H9 (cell line): ENCODE data around the gene PPP3CA. TPM values are rescaled to one million over a fixed set of nuclear protein-coding genes. Genes with fewer than 3 reads are reported as not detected.
A peak's percentile ranks its signal among the peaks of the same experiment; 100 is the strongest.

ENCODE experiments used
- DNase-seq: peaks from one replicate; pipeline ENCODE4 v3.0.0-alpha.2; 2017
- H2AFZ ChIP-seq: one replicate; pipeline ENCODE4 v1.6.1; 2013; ENCODE audit warnings: mild to moderate bottlenecking, low read length, control low read depth, moderate library complexity
- H2AK5ac ChIP-seq: 2 replicates; pipeline ENCODE4 v1.6.1; 2013; ENCODE audit warnings: low read length, control low read depth, mixed read lengths; ENCODE audit not compliant: insufficient read length
- H2BK120ac ChIP-seq: one replicate; pipeline ENCODE4 v1.6.1; 2013; ENCODE audit warnings: low read depth, mild to moderate bottlenecking, low read length, control low read depth, inconsistent platforms; ENCODE audit not compliant: poor library complexity, severe bottlenecking
- H2BK12ac ChIP-seq: 2 replicates; pipeline ENCODE4 v1.6.1; 2013; ENCODE audit warnings: low read length, control low read depth, mixed read lengths, low read depth; ENCODE audit not compliant: insufficient read length
- H2BK15ac ChIP-seq: 2 replicates; pipeline ENCODE4 v1.6.1; 2013; ENCODE audit warnings: low read depth, low read length, control low read depth
- H2BK20ac ChIP-seq: one replicate; pipeline ENCODE4 v1.6.1; 2013; ENCODE audit warnings: low read depth, mild to moderate bottlenecking, low read length, control low read depth, inconsistent platforms; ENCODE audit not compliant: poor library complexity, severe bottlenecking
- H2BK5ac ChIP-seq: 2 replicates; pipeline ENCODE4 v1.6.1; 2013; ENCODE audit warnings: low read length, control low read depth, mixed read lengths; ENCODE audit not compliant: insufficient read length
- H3K14ac ChIP-seq: 2 replicates; pipeline ENCODE4 v1.6.1; 2013; ENCODE audit warnings: low read length, control low read depth; ENCODE audit not compliant: insufficient read depth
- H3K18ac ChIP-seq: 2 replicates; pipeline ENCODE4 v1.6.1; 2013; ENCODE audit warnings: low read depth, mild to moderate bottlenecking, mixed read lengths, low read length, control low read depth; ENCODE audit not compliant: insufficient read length
- H3K23ac ChIP-seq: 2 replicates; pipeline ENCODE4 v1.6.1; 2013; ENCODE audit warnings: low read length, control low read depth, mixed read lengths, low read depth; ENCODE audit not compliant: insufficient read length
- H3K23me2 ChIP-seq: 2 replicates; pipeline ENCODE4 v1.6.1; 2013; ENCODE audit warnings: low read depth, mild to moderate bottlenecking, mixed read lengths, low read length, control low read depth; ENCODE audit not compliant: insufficient read length, poor library complexity, severe bottlenecking
- H3K27ac ChIP-seq: 2 replicates; pipeline ENCODE4 v1.5.1; 2013; ENCODE audit warnings: low read length, control low read depth, mixed read lengths, low read depth; ENCODE audit not compliant: insufficient read length
- H3K27me3 ChIP-seq: 2 replicates; pipeline ENCODE4 v1.6.1; 2013; ENCODE audit warnings: low read length, control low read depth, inconsistent platforms; ENCODE audit not compliant: insufficient read depth
- H3K4ac ChIP-seq: 2 replicates; pipeline ENCODE4 v1.6.1; 2013; ENCODE audit warnings: low read depth, mild to moderate bottlenecking, control low read depth, inconsistent platforms, low read length, moderate library complexity
- H3K4me1 ChIP-seq: 2 replicates; pipeline ENCODE4 v1.6.1; 2013; ENCODE audit warnings: low read length, control low read depth, inconsistent platforms; ENCODE audit not compliant: insufficient read depth
- H3K4me2 ChIP-seq: 2 replicates; pipeline ENCODE4 v1.6.1; 2013; ENCODE audit warnings: low read length, control low read depth, mixed read lengths; ENCODE audit not compliant: insufficient read length, insufficient read depth
- H3K56ac ChIP-seq: 2 replicates; pipeline ENCODE4 v1.6.1; 2013; ENCODE audit warnings: low read depth, mild to moderate bottlenecking, mixed read lengths, low read length, control low read depth; ENCODE audit not compliant: insufficient read length
- H3K79me1 ChIP-seq: 2 replicates; pipeline ENCODE4 v1.6.1; 2013; ENCODE audit warnings: low read depth, mild to moderate bottlenecking, moderate library complexity, low read length, control low read depth, inconsistent platforms; ENCODE audit not compliant: insufficient read depth, poor library complexity, severe bottlenecking
- H3K79me2 ChIP-seq: 2 replicates; pipeline ENCODE4 v1.6.1; 2013; ENCODE audit warnings: low read length, control low read depth, inconsistent platforms; ENCODE audit not compliant: insufficient read depth
- H3K9ac ChIP-seq: 2 replicates; pipeline ENCODE4 v1.6.1; 2013; ENCODE audit warnings: low read length, control low read depth, mixed read lengths; ENCODE audit not compliant: insufficient read length; ENCODE audit errors: extremely low read depth
- H3K9me3 ChIP-seq: one replicate; pipeline ENCODE4 v1.6.1; 2013; ENCODE audit warnings: low read depth, low read length, inconsistent platforms; ENCODE audit not compliant: control insufficient read depth
- H3T11ph ChIP-seq: one replicate; pipeline ENCODE4 v1.6.1; 2013; ENCODE audit warnings: mild to moderate bottlenecking, low read length, control low read depth, inconsistent platforms
- H4K20me1 ChIP-seq: one replicate; pipeline ENCODE4 v1.6.1; 2013; ENCODE audit not compliant: control insufficient read depth, insufficient read length, insufficient read depth
- H4K5ac ChIP-seq: 2 replicates; pipeline ENCODE4 v1.6.1; 2013; ENCODE audit warnings: low read depth, mild to moderate bottlenecking, mixed read lengths, low read length, control low read depth; ENCODE audit not compliant: insufficient read length
- H4K8ac ChIP-seq: replicated peaks from 2 replicates; pipeline ENCODE4 v1.6.1; 2013; ENCODE audit warnings: low read length, control low read depth, mixed read lengths, low read depth; ENCODE audit not compliant: insufficient read length
- H4K91ac ChIP-seq: 2 replicates; pipeline ENCODE4 v1.6.1; 2013; ENCODE audit warnings: low read depth, mild to moderate bottlenecking, moderate library complexity, mixed read lengths, low read length, control low read depth; ENCODE audit not compliant: insufficient read length
- H3K27ac Mint-ChIP-seq, 3 experiments: 2 replicates in 2 of 3; 3 replicates in 1 of 3; pipeline ENCODE4 v1.8.0; 2020 to 2021; ENCODE audit warnings: mixed read lengths in 3 of 3, mild to moderate bottlenecking in 1 of 3, moderate library complexity in 1 of 3
- H3K27me3 Mint-ChIP-seq: 2 replicates; pipeline ENCODE4 v1.8.0; 2021; ENCODE audit warnings: low read depth, mild to moderate bottlenecking, moderate library complexity, mixed read lengths
- H3K36me3 Mint-ChIP-seq, 3 experiments: 2 replicates in 2 of 3; 3 replicates in 1 of 3; pipeline ENCODE4 v1.8.0; 2020 to 2021; ENCODE audit warnings: low read depth in 3 of 3, mixed read lengths in 3 of 3; ENCODE audit not compliant: insufficient read depth in 1 of 3
- H3K4me1 Mint-ChIP-seq, 2 experiments: 2 replicates each; pipeline ENCODE4 v1.8.0; 2020; ENCODE audit warnings: mixed read lengths in 2 of 2
- H3K4me3 Mint-ChIP-seq, 2 experiments: 2 replicates in 1 of 2; 3 replicates in 1 of 2; pipeline ENCODE4 v1.8.0; 2020 to 2021; ENCODE audit warnings: mild to moderate bottlenecking in 2 of 2, mixed read lengths in 2 of 2, moderate library complexity in 1 of 2
- H3K9me3 Mint-ChIP-seq, 2 experiments: 2 replicates in 1 of 2; 3 replicates in 1 of 2; pipeline ENCODE4 v1.8.0; 2020; ENCODE audit warnings: mild to moderate bottlenecking in 2 of 2, mixed read lengths in 2 of 2, moderate library complexity in 1 of 2
- CTCF ChIP-seq: fragments of 200-600 bp; sonication (generic); conservative IDR thresholded peaks from 3 replicates; pipeline ENCODE4 v1.8.0; 2021; ENCODE audit warnings: antibody characterized with exemption, mild to moderate bottlenecking
- WGBS: extraction: QIAGEN DNeasy Blood & Tissue Kit; methylation state at CpG from one replicate; pipeline ENCODE4 v1.1.7; 2013; ENCODE audit warnings: missing lambda C conversion rate, low lambda C conversion rate, mixed read lengths; ENCODE audit not compliant: insufficient read length; ENCODE audit errors: extremely low coverage; 5-methylcytosine and 5-hydroxymethylcytosine counted together
- total RNA-seq: library from RNA; stranded (reverse); gene quantifications from 2 replicates; pipeline ENCODE4 v1.2.1, GENCODE V29; 2021

PPP3CA gene
- total RNA-seq, 1 experiment from 2014 or later: 16.8 TPM

- no peak overlapping the region for H2BK5ac ChIP-seq
- no peaks in the 10 kb centered on the region; the same call in 1 of the 2 replicates for H3K4me1 ChIP-seq
- no peak overlapping the region for H3K4me3 Mint-ChIP-seq
- no peak overlapping the region for H4K91ac ChIP-seq
- H3K9ac ChIP-seq: no peak overlapping the region
- H3K36me3 Mint-ChIP-seq: no peaks in the 10 kb centered on the region
- no peak overlapping the region for H3K23ac ChIP-seq
- no peak overlapping the region for H3K56ac ChIP-seq
- no peak overlapping the region for H2BK120ac ChIP-seq
- H4K20me1 ChIP-seq: no peaks in the 10 kb centered on the region
- H3K27me3 ChIP-seq: no peaks in the 10 kb centered on the region
- no peak overlapping the region for H2BK15ac ChIP-seq
- no peak overlapping the region for H4K8ac ChIP-seq
- no peak overlapping the region for H3K18ac ChIP-seq
- H3K4ac ChIP-seq: no peak overlapping the region
- no peak overlapping the region for H4K5ac ChIP-seq
- H2BK12ac ChIP-seq: no peak overlapping the region
- no peak overlapping the region for H3T11ph ChIP-seq
- no peak overlapping the region for H3K4me2 ChIP-seq
- no peaks in the 10 kb centered on the region for H3K9me3 ChIP-seq
- no peak overlapping the region for H3K27ac ChIP-seq
- H3K27me3 Mint-ChIP-seq: no peaks in the 10 kb centered on the region
- no peak overlapping the region for H3K14ac ChIP-seq
- no peaks in the 10 kb centered on the region for H3K79me1 ChIP-seq
- H2AFZ ChIP-seq: no peak overlapping the region
- H3K4me1 Mint-ChIP-seq: peaks cover 10 to 16% of the 10 kb centered on the region in 2 experiments
- H3K79me2 ChIP-seq: 0 out of 2 replicates have a peak, but pooled peaks cover 1% of the 10 kb centered on the region
- no peak overlapping the region for H2BK20ac ChIP-seq
- H3K9me3 Mint-ChIP-seq: no peaks in the 10 kb centered on the region
- TF ChIP-seq CTCF: no peak
- no peak for DNase-seq
- no CpG with 5 or more reads among the region's 2 CpGs for WGBS
- no peaks in the 10 kb centered on the region for H3K23me2 ChIP-seq
- H2AK5ac ChIP-seq: no peak overlapping the region
- peak overlapping the region in 2 of 3 experiments; percentile 16 to 19; a peak in 3 of 7 replicates for H3K27ac Mint-ChIP-seq
Observed at GRCh38 chr4:101252721-101253120, 94.6 kb downstream of the PPP3CA start.
